Measurements from ENCODE around the gene CCDC183.

DNA sequence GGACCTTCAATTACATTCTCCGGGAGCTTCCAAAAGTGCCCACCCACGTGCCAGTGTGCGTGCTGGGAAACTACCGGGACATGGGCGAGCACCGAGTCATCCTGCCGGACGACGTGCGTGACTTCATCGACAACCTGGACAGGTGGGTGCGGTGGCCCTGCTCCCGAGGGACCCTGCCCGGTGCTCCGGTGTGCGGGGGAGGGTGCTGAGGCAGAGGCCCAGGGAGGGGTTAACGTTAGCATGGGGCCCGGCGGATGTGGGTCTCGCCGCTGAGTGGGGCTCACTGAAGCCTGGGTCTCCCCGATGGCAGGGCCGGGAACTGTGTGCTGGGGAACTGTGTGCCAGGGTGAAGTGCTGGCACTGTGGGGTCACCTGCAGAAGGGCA is 35.6 kb downstream of the CCDC183 start:
- TF ChIP-seq ZNF24 (IDR thresholded peaks at IDR 0.05) (no peak), ESRRA (IDR thresholded peaks at IDR 0.05; ENCODE audit: low read length) (no peak), GABPA (IDR thresholded peaks at IDR 0.05; ENCODE audit: low read depth) (no peak), EZH2 (IDR thresholded peaks at IDR 0.05; ENCODE audit: borderline replicate concordance, control insufficient read depth, low read depth, low read length) (no peak), POLR2AphosphoS5 (IDR thresholded peaks at IDR 0.05; ENCODE audit: low read length) (no peak), SMC3 (IDR thresholded peaks at IDR 0.05; ENCODE audit: borderline replicate concordance, low read length) (no peak), CHD2 (IDR thresholded peaks at IDR 0.05; ENCODE audit: borderline replicate concordance, low read depth, low read length) (no peak)
- TF ChIP-seq, protein P1, sequence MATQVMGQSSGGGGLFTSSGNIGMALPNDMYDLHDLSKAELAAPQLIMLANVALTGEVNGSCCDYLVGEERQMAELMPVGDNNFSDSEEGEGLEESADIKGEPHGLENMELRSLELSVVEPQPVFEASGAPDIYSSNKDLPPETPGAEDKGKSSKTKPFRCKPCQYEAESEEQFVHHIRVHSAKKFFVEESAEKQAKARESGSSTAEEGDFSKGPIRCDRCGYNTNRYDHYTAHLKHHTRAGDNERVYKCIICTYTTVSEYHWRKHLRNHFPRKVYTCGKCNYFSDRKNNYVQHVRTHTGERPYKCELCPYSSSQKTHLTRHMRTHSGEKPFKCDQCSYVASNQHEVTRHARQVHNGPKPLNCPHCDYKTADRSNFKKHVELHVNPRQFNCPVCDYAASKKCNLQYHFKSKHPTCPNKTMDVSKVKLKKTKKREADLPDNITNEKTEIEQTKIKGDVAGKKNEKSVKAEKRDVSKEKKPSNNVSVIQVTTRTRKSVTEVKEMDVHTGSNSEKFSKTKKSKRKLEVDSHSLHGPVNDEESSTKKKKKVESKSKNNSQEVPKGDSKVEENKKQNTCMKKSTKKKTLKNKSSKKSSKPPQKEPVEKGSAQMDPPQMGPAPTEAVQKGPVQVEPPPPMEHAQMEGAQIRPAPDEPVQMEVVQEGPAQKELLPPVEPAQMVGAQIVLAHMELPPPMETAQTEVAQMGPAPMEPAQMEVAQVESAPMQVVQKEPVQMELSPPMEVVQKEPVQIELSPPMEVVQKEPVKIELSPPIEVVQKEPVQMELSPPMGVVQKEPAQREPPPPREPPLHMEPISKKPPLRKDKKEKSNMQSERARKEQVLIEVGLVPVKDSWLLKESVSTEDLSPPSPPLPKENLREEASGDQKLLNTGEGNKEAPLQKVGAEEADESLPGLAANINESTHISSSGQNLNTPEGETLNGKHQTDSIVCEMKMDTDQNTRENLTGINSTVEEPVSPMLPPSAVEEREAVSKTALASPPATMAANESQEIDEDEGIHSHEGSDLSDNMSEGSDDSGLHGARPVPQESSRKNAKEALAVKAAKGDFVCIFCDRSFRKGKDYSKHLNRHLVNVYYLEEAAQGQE (IDR thresholded peaks at IDR 0.05; ENCODE audit: low read depth, low read length) = no peak
